NOMO-1 (cell line): Measurements from ENCODE around the gene WDR74.
"Not testable (repeated sequence)": the region's sequence is repeated elsewhere in the genome, so short reads cannot be mapped to it uniquely, and the experiment has no call there.

ENCODE experiments used
- DNase-seq, 2 experiments: peaks; one replicate each; lab custom pipeline; 2025; ENCODE audit not compliant: unreplicated experiment in 2 of 2; lab: John Stamatoyannopoulos, UW

The WDR74 gene

DNA sequence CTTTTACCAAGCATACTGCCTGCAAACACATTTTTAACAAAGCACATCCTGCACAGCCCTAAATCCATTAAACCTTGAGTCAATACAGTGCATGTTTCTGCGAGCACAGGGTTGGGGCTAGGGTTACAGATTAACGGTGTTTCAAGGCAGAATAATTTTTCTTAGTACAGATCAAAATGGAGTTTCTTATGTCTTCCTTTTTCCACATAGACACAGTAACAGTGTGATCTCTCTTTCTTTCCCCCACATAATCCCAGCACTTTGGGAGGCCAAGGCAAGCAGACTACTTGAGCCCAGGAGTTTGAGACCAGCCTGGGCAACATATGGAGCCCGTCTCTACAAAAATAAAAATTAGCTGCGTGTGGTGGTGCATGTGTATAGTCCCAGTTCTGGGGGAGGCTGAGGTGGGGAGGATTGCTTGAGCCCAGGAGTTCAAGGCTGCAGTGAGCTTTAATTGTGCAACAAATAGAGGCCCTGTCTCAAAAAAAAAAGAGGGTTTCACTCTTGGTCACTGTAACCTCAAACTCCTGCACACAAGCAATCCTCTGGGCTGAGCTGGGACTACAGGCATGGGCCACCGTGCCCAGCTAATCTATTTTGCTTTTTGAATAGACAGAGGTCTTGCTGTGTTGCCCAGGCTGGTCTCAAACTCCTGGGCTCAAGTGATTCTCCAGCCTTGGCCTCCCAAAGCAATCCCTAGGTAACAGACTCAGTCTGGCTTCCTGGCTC is 21.6 kb upstream of the WDR74 start:
- no peak for DNase-seq

DNA sequence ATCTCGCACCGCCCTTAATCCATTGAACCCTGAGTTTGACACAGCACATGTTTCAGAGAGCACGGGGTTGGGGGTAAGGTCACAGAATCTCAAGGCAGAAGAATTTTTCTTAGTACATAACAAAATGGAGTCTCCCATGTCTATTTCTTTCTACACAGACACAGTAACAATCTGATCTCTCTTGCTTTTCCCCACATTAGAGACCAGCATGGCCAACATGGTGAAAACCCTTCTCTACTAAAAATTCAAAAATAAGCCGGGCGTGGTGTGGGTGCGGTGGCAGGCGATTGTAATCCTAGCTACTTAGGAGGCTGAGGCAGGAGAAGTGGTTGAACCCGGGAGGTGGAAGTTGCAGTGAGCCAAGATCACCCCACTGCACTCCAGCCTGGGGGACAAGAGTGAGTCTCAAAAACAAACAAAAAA is 19.9 kb upstream of the WDR74 start:
- DNase-seq: not testable (repeated sequence)

DNA sequence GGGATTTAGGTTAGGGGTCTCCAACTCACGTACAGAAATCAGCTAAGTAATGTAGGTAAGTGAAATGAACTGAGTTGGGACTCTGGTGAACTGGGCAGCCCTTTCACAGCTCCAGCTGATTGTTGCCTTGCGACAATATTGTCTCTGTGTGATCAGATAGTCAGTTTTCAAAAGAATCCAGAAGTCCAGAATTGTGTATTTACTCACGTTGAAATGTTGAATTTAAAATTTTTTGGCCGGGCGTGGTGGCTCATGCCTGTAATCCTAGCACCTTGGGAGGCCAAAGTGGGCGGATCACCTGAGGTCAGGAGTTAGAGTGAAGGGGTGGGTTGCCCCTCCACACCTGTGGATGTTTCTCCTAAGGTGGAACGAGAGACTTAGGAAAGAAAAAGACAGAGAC is 18.8 kb upstream of the WDR74 start:
- no peak for DNase-seq

DNA sequence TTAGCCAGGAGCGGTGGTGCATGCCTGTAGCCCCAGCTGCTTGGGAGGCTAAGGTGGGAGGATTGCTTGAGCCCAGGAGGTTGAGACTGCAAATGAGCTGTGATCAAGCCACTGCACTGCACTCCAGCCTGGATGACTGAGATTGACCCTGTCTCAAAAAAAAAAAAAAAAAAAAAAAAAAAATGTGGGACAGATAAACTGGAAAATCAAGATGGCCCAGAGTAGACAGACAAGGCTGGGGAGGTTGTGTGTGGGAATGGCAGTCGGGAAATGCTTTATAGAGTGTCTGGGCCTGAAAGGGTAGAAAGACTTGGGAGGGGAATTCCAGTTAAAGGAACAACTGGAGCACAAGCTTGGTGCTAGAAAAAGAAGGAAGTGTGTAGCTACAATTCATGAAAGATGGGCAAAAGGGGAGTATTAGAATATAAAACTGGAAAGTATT is 18.2 kb upstream of the WDR74 start:
- no peak for DNase-seq

DNA sequence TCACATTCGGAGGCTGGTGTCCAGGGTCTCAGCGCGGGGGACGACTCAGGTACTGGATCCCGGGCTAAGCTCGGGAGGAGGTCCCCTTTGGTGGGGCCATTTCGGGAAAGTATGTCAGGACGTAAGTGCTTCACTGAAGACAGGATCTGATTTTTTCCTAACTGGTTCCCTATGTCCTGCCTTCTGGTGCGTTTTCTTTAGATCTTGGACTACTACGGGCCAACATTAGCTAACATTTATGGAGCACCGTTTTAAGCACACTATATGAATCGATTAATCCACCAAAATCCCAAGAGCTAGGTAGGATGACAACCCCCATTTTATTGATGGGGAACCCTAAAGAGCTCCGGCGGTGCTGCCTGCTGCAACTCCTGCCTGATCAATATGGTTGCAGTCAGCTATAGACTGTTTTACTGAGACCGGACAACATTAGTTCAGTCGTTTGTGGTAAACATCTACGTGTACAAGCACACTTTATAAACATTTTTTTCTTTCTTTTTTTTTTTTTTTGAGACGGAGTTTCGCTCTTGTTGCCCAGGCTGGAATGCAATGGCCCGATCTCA is 17.0 kb upstream of the WDR74 start:
- no peak for DNase-seq

GRCh38 chr11:62855571-62856332 is 16.4 kb upstream of the WDR74 start:
- DNase-seq: peak; percentile 95 to 96

GRCh38 chr11:62854825-62855570 is 15.6 kb upstream of the WDR74 start:
- peak in 1 of 2 experiments; percentile 45 for DNase-seq

- DNase-seq: peak in 1 of 2 experiments; percentile 18
Measured at GRCh38 chr11:62854013-62854824, 14.8 kb upstream of the WDR74 start.

GRCh38 chr11:62853279-62853965 is 14.0 kb upstream of the WDR74 start:
- DNase-seq: no peak

- DNase-seq: no peak
Measured at GRCh38 chr11:62852523-62853188, 13.3 kb upstream of the WDR74 start.

DNA sequence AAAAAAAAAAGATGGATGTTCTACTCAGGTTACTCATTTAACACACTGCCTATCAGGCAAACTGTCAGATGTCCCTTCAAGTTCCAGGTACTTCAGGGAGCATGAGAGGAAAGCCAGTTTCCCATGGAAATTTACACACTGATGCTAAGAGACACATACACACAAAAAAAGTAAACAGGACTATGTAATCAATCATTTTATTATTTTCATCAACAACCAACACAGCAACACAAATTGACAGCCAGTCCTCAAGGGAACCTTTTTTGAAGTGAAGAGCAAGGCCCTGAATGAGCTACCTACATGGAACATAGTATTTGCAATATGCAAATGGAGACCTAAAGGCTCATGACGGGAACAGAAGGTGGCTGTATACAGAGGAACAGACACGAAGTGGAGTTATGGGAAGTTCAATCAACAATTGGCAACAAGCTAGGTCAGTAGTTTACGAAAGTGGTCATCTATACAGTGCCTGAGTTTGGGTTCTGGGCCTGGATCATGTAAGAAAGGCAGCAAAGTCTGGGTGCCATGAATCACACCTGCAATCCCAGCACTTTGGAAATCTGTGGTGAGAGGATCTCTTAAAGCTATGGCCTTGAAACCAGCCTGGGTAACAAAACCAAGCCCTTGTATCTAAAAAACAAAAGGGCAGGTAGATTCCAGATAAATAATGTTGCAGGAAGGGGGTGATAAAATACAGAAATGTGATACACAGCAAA is 12.6 kb upstream of the WDR74 start:
- DNase-seq: no peak

GRCh38 chr11:62850911-62851806 is 11.8 kb upstream of the WDR74 start:
- DNase-seq: no peak

- DNase-seq: no peak
Measured at GRCh38 chr11:62847767-62848314, 8.5 kb upstream of the WDR74 start.

- DNase-seq: no peak
Measured at GRCh38 chr11:62846177-62846576, 6.8 kb upstream of the WDR74 start.

- DNase-seq: no peak
Measured at GRCh38 chr11:62844154-62844553, 4.8 kb upstream of the WDR74 start.

GRCh38 chr11:62843466-62843865 is 4.1 kb upstream of the WDR74 start:
- DNase-seq: no peak

GRCh38 chr11:62842891-62843290 is 3.5 kb upstream of the WDR74 start:
- not testable (repeated sequence) for DNase-seq
